ENCODE results near the gene PLEKHH1. TPM values are rescaled to one million over a fixed set of nuclear protein-coding genes. Genes with fewer than 3 reads are reported as not detected.
"Not testable (repeated sequence)": the region's sequence is repeated elsewhere in the genome, so short reads cannot be mapped to it uniquely, and the experiment has no call there.

Gene PLEKHH1
- total RNA-seq, 1 donor from 2014 or later, result 2.9 TPM

GRCh38 chr14:67529947-67530935 lies 2.8 kb upstream of the PLEKHH1 start:
- DNase-seq (ENCODE audit: low spot score) (no peak), ATAC-seq (no peak)

- no peak for DNase-seq (ENCODE audit: low spot score)
- no peak for ATAC-seq
Measured at GRCh38 chr14:67532606-67532997, 488 bp upstream of the PLEKHH1 start.

GRCh38 chr14:67533754-67534085 lies 630 bp downstream of the PLEKHH1 start:
- DNase-seq (ENCODE audit: low spot score) (no peak), ATAC-seq (no peak)

- DNase-seq (ENCODE audit: low spot score), result no peak
Measured at GRCh38 chr14:67536087-67536486, 3.0 kb downstream of the PLEKHH1 start.

GRCh38 chr14:67537736-67538135 lies 4.6 kb downstream of the PLEKHH1 start:
- ATAC-seq (no peak), DNase-seq (ENCODE audit: low spot score) (no peak)

More at GRCh38 chr14:67536087-67536486, 3.0 kb downstream of the PLEKHH1 start:
- no peak for ATAC-seq

GRCh38 chr14:67538501-67538900 lies 5.4 kb downstream of the PLEKHH1 start:
- DNase-seq (ENCODE audit: low spot score) (no peak), ATAC-seq (no peak)

- no peak for DNase-seq (ENCODE audit: low spot score)
Measured at GRCh38 chr14:67539116-67539515, 6.0 kb downstream of the PLEKHH1 start.

GRCh38 chr14:67541448-67542387 lies 8.6 kb downstream of the PLEKHH1 start:
- DNase-seq (ENCODE audit: low spot score), result no peak
- no peak for ATAC-seq

More at GRCh38 chr14:67539116-67539515, 6.0 kb downstream of the PLEKHH1 start:
- no peak for ATAC-seq

- ATAC-seq; DNase-seq (ENCODE audit: low spot score): not testable (repeated sequence)
Measured at GRCh38 chr14:67542620-67543019, 9.5 kb downstream of the PLEKHH1 start.

- ATAC-seq (no peak), DNase-seq (ENCODE audit: low spot score) (no peak)
Measured at GRCh38 chr14:67544590-67544989, 11.5 kb downstream of the PLEKHH1 start.

GRCh38 chr14:67547224-67547780 lies 14.2 kb downstream of the PLEKHH1 start:
- no peak for DNase-seq (ENCODE audit: low spot score)
- ATAC-seq, result no peak

GRCh38 chr14:67549734-67550133 lies 16.6 kb downstream of the PLEKHH1 start:
- no peak for DNase-seq (ENCODE audit: low spot score)
- ATAC-seq, result no peak

GRCh38 chr14:67551123-67551522 lies 18.0 kb downstream of the PLEKHH1 start:
- no peak for ATAC-seq
- no peak for DNase-seq (ENCODE audit: low spot score)

GRCh38 chr14:67551940-67552339 lies 18.9 kb downstream of the PLEKHH1 start:
- no peak for DNase-seq (ENCODE audit: low spot score)
- ATAC-seq, result no peak

- no peak for ATAC-seq
- DNase-seq (ENCODE audit: low spot score), result no peak
Measured at GRCh38 chr14:67553547-67553946, 20.5 kb downstream of the PLEKHH1 start.

- ATAC-seq (no peak), DNase-seq (ENCODE audit: low spot score) (no peak)
Measured at GRCh38 chr14:67554341-67554740, 21.3 kb downstream of the PLEKHH1 start.

- DNase-seq (ENCODE audit: low spot score), result no peak
- ATAC-seq, result no peak
Measured at GRCh38 chr14:67555518-67556090, 22.5 kb downstream of the PLEKHH1 start.

GRCh38 chr14:67556671-67557070 lies 23.6 kb downstream of the PLEKHH1 start:
- ATAC-seq (no peak), DNase-seq (ENCODE audit: low spot score) (no peak)

GRCh38 chr14:67557118-67557517 lies 24.0 kb downstream of the PLEKHH1 start:
- no peak for ATAC-seq
- DNase-seq (ENCODE audit: low spot score), result no peak

- no peak for ATAC-seq
- no peak for DNase-seq (ENCODE audit: low spot score)
Measured at GRCh38 chr14:67557656-67558055, 24.6 kb downstream of the PLEKHH1 start.

- no peak for ATAC-seq
- DNase-seq (ENCODE audit: low spot score), result no peak
Measured at GRCh38 chr14:67559639-67560038, 26.5 kb downstream of the PLEKHH1 start.

All from left lobe of liver (tissue), 2 donors.